Stimulated activated CD4-positive, alpha-beta T cell treated with anti-CD3 and anti-CD28 coated beads, TNF-alpha, amount 100 ng/mL, for 4 hours (primary cell): ENCODE measurements around the gene EMILIN3.

ENCODE experiments used
- DNase-seq, 3 experiments: peaks; one replicate each; pipeline ENCODE4 v3.0.0-alpha.2; 2020; ENCODE audit warnings: low read depth in 3 of 3

The EMILIN3 gene

DNA sequence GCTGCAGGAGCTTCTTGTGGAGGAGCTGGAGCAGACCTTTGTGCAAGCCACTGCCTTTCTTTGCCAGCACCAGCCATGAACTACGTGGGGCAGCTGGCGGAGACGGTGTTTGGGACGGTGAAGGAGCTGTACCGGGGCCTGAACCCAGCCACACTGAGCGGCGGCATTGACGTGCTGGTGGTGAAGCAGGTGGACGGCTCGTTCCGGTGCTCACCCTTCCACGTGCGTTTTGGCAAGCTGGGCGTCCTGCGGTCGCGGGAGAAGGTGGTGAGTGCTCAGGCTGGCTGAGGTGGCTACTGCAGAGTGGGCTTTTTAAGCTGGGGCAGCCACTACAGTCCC is 20.9 kb downstream of the EMILIN3 start:
- no peak for DNase-seq

DNA sequence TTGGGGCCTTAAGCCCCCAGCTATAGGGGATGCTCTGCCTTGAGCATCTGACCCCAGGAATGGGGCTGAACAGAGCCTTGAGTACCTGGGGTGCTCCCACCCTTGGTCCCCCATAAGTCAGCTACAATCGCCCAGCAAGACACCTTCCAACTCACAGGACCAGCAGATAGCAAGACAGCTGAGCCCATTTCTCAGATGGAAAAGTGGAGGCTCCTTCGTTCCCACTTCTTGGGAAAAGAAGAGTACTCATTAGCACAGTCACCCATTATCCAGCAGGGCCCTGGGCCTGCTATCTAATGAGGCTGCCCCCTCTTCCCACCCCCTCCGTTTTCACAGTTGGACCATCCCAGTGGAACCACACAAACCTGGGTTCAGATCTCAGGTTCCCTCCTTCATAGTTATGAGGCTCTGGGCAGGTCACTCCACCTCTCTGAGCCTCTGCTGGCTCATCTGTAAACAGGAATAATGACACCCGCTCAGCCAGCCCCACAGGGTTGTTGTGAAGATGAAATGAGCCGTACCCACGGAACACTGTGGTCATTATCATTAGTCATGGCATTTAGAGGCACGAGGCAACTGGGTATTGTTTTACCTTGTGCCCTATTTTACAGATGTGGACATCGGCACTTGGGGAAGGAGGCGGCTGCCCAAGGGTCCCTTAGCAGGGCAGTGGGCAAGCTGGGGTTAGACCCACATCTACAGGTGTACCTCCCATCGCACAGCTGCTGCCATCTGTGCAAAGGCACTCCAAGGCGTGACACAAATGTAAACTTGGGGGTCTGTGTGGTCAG is 21.5 kb downstream of the EMILIN3 start:
- DNase-seq, result no peak

DNA sequence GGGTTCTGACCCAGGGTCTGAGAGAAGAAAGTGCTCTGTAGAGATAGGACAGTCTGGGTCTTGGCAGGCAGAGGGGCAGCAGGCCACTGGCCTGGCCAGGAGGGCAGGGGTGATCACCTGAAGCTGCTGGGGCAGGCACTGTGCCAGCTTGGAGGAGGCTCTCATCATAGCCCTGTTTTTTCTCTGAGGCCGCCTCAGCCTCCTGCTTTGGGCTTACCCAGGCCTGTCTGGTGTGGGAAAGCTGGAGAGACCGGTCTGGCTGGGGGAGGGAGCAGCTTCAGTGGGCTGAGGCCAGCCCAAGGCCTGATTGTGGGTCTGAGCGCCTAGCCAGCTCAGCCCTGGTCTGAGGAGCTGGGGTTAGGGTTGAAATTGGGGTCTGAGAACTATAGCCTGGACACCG is 22.1 kb downstream of the EMILIN3 start:
- DNase-seq, result no peak

DNA sequence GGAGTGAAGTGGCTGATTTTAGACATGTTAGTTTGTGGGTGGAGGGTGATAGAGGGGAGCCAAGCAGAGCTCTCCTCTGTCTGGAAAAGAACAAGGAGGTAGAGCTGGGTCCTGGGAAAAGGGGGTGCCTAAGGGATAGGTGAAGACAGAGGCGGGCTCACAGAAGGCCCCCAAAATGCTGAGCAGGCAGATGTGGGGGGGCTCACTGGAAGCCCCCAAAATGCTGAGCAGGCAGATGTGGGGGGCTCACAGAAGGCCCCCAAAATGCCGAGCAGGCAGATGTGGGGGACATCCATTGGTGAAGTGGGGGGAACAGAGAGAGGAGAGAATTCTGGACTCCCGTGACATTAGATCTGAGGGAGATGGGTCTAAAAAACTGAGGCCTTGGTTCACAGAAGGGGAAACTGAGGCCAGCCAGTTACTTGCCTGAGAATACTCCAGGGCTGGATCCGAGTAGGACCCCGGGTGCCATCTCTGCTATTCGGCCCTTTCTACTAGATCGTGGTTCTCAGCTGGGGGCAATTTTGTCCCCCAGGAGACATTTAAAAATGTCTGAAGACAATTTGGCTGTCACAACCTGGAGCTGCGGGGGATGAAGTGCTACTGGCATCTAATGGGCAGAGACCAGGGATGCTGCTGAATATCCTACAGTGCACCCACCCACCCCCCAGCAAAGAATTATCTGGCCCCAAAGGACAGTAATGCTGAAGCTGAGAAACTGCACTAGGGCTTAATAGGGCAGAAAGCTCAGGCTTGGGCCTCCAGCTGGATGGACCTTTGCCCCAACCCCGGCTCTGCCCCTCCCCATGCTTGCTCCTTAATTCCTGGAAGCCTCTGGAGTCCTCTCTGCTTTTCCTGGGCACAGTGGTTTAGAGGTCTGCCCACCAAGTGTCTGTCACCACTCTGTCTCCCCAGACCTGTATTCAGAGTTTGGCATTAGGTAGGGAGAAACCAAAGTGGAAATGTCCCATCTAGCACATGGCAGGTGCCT is 23.8 kb downstream of the EMILIN3 start:
- no peak for DNase-seq

DNA sequence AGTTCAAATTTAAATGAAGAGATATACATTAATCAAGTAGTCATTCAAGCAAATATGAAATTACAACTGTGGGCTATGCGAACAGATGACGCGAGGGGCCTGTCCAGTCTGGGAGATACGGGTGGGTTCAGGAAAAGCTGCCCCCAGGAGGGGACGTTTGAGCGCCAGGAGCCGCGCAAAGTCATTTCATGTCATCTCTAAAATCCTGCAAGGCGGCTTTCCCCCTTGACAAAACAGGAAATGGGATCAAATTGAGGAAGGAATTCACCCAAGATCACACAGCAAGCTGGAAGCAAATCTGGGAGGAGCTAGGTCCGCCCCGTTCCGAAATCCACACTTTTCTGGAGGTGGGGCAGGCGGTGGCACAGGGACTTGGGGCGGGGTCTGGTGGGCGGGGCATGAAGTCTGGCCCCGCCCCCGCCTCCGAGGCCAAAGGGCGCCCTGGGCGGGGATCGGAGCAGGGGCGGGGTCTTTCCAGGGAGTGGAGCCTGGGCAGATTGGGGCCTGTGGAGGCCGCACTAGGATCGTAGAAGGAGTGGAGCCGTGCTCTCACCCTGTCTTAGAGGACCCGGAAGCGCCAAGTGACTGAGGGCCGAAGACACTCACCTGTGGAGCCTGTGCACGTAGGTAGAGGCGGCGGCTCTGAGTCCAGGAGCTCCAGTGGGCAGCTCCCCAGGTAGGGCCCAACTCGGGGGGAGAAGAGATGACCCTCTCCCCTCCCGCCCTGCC is 26.1 kb downstream of the EMILIN3 start, which contains the start of gene LPIN3:
Gene LPIN3 (plus strand): TSS at position 495 of the 729 bp plus-strand sequence. CDS start 4,983 bp downstream, outside the sequence.
- peak; percentile 24 to 31 (median 25) for DNase-seq

DNA sequence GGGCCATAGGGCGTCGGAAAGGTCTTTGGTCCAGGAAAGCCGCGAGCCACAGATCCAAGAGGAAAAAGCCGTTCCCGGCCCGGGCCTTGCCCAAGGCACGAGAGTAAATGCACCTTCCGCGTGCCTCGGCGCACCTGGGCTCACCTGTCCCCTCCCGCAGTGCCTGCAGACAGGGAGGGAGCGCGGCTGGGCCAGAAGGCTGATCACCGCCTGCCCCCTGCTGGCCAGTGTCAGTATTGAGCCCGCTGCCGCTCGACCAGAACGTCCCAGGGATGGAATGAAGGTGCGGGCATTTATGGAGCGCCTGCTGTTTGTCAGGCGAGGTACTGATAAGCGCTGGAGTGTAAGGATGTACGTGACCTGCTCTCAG is 26.7 kb downstream of the EMILIN3 start:
- DNase-seq, result peak; percentile 68 to 81 (median 75)

DNA sequence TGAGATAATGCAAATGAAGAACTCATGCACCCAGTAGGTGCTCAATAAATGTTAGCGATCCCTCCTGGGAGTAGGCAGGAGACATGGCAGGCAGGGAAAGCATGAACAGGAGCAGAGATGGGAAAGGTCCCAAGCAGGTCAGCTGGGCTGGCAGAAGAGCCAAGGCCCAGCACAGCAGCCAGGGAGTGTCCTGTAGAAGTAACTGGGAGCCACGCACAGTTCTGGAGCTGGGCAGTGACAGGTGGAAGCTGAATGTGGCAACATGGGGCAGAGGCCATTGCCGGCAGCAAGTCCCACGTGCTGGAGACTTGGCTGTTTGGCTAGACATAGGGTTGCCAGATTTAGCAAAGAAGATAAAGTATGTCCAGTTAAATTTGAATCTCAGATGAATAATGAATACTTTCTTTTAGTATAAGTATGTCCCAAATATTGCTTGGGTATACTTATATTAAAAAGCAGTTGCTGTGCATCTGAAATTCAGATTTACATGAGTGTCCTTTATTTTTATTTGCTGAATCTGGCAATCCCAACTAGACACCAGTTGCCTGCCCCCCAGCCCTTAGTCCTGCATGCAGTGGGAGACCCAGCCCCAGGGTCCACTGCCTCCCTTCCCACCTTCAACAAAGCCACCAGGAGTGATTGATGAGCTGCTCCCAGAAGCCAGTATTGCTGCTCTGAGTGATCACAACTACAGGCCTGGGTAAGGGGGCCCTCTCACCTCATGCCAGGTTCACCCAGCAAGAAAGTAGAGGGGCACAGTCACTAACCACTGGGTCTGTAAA is 29.7 kb downstream of the EMILIN3 start:
- DNase-seq, result no peak

DNA sequence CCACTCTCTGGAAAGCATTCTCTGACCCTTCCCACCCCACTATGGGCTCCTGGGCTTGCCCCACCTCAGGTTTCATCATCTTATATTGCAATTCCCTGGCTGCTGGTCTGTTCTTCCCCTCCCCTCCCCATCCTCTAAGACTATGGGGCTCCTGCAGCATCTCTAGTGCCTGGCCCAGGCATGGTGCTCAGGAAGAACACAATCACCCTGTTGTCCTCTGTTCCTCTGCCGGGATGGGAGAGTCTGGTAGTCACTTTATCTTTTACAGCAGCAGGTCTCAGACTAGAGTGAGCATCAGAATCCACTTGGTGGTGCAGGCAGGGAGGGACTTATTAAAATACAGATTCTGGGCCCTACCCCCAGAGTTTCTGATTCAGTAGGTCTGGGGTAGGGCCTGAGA is 31.0 kb downstream of the EMILIN3 start:
- DNase-seq, result no peak

DNA sequence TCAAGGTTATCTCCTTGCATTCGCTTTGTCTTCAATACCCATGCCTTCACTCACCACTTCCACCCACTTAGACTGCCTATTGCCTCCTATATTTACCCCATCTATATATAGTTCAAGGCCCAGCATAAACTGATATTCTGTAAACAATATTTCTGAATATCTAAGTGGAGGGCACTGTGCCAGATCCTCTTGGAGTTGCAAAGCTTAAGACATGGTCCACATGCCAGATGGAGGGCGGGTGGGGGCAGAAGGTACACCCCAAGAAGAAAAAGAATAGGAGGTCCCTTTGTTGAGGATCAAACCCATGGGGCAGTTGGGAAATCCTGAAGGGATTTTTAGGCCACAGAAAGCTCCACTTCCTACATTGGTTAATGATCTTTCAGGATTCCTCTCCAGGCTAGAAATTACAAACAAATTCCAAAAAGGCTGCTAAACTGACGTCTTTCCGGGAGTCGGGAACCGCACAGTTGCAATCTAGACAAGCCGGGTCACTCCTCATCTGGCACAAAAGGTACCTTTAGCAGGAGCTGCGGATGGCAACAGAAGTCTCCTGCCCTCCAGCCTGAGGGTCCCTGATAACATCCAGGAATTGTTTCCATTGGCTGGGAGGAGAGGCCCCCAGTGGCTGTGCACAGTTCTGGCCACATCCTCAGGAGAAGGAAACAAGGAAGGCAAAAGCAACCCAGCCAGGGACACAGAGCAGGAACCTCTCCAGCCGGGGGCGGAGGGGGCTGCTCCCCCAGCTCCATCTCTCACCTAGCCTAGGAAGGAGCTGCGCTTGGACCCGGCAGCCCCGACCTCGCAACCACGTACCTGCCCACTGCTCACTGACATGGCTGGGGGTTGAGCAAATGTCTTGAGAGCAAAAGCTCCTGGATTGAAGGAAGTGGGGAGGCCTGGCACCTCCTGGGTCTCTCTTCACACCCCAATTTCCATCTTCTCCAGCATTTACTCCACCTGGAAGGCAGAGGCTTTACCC is 31.9 kb downstream of the EMILIN3 start:
- no peak for DNase-seq

DNA sequence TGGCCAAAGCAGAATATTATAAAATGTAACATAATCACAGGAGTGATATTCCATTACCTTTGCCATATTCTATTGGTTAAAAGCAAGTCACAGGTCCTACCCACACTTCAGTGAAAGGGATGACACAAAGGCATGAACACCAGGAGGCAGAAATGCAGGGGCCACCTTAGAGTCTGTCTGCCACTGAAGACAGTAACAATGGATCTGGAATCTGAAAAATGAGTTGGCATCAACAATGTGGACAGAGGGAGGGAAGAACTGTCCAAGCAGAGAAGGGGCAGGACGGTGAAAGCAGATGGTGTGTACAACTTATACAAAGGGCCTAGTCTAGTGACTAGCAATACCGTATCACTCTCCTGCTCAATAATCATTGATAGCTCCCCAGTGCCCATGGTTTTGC is 32.6 kb downstream of the EMILIN3 start:
- DNase-seq, result no peak

DNA sequence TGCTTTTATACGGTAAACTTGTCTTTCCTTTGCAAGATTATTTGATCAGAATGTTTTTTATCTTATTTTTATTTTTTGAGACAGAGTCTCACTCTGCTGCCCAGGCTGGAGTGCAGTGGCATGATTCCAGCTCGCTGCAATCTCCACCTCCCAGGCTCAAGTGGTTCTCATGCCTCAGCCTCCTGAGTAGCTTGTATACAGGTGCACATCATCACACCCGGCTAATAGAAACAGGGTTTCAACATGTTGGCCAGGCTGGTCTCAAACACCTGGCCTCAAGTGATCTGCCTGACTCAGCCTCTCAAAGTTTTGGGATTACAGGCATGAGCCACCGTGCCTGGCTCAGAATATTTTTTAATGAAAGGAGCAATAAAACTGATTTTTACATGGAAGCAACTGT is 34.9 kb downstream of the EMILIN3 start:
- no peak for DNase-seq

DNA sequence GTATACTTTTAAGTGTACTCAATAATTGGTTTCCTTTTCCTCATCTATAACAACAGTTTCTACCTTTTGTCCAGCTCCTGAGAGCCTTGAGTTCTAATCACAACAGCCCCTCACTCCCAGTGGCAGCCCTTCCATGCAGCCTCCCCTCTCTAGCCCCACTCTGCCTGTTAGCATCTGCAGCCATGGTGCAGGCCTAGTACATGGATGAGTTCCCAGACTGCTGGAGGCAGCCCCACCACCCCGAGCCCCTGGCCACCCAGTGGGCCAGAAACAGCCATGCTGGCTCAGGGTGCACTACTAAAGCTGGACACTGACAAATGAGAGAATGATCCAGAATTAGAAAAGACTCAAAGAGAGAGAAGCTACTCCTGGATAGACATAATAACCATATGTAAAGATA is 35.7 kb downstream of the EMILIN3 start:
- DNase-seq, result no peak

DNA sequence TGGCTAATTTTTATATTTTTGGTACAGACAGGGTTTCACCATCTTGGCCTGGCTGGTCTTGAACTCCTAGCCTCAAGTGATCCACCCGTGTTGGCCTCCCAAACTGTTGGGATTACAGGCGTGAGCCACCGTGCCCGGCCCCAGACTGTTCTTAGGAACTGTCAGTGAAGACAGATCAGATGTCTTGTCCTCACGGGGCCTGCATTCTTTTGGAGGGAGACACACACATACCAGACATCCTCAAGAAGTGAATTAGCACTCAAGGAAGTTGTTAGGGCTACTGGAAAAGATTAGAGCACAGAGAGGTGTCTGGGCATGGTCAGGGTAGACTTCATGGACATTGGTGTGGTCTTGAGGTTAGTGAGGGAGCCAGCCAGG is 36.3 kb downstream of the EMILIN3 start:
- DNase-seq, result no peak

DNA sequence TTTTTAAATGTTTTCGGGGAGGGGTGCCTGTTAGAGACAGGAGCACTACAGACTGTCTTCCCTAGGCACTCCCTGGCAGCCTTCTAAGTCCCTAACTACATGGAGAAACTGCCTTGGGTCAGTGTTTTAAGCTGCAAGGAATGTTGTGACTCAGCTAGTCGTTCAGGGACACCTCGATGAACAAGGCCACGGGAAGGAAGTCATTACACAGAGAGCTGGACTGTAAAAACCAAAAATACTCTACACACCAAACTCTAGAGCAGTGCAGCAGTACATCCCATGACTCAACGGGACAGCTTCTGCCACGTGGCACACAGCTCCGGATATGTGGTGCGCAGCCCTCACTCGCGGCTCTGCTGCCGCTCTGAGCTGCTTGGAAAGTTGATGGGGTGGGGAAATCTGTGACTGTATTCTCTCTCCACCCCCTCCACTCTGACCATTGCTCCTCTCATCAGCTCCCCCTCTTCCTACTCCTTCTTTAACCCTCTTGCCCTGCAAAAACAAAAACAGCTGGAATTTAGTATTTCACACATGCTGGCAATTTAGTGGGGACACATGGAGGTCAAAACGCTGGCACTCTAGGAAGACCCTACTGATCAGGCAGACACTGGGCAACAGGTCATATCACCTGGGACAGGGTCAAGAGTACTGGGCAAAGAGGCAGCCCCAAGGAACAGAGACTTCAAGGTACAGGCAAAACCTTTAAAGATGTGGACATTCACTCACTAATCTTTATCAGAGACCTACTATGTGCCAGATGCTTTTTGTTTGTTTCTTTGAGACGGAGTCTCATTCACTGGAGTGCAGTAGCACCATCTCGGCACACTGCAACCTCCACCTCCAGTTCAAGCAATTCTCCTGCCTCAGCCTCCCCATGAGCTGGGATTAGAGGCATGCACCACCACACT is 36.9 kb downstream of the EMILIN3 start:
- peak; percentile 37 to 48 (median 48) for DNase-seq

DNA sequence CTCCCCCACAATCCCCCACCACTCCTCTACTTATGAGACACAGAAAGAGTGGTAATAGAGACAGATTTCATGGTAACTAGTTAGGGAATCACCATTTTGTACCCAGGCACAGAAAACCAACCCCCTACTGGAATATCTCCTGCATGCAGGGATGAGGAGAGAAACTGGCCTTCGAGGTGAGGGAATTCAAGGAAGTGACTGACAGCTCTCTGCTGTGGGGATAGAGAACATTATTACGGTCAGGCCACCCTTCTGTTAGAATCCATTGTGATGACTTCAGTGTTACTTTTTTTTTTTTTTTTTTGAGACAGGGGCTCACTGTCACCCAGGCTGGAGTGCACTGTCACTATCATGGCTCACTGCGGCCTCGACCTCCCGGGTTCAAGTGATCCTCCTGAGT is 39.4 kb downstream of the EMILIN3 start:
- DNase-seq, result no peak

DNA sequence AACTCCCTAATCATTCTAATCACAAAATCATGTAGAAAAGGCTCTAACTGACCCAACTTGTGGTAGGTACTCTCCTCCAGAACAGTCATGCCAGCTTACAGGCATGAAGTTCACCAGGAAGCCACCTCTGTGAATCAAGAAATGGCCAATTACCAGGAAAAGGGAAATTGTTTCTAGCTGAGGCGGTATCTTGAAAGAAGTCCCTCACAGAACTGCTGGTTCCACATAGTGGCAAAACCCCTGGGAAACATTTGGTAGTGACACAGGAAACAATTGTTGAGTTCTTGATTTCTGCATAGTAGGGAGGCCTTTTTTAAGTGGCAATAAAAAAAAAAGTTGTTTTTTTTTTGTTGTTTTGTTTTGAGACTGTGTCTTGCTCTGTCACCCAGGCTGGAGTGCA is 45.6 kb downstream of the EMILIN3 start:
- DNase-seq, result no peak

DNA sequence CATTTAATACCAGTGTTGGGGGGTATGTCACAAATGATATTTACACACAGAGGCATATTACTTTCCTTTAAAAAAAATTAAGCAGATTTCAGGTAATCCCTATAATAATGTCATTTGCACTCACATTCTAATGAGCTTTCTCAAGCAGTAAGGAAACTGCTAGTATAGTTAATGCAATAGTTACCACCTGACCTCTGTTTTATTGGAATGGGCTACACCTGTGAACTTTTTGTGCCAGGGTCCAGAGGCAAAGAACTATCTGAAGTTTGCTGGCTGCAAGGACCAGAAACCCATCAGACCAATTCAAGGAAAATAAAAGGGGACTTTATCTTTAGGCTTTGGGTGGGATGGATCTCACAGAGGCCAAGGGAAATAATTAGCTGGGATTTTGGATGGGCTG is 46.2 kb downstream of the EMILIN3 start:
- DNase-seq, result no peak

DNA sequence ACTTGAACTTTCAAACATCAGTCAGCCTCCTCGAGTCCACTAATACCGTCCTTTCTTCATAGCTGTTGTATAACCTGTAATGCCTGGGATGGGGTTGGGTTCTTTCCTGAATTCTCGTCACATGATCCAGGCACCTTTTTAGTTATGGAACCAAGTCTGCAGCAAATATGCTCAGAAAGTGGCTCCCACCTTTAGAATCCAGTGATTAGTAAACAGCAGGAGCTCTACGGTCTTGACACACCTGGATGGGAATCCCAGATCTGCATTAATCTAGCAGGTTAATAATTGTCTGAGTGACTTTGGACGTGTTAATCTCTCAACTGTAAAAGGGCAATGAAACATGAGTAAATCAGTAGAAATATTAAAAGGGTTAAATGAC is 48.4 kb downstream of the EMILIN3 start:
- no peak for DNase-seq
